IMR-90 (cell line): ENCODE results near the gene TDRD3. TPM values are rescaled to one million over a fixed set of nuclear protein-coding genes. Genes with fewer than 3 reads are reported as not detected.
A peak's percentile ranks its signal among the peaks of the same experiment; 100 is the strongest.

ENCODE experiments used
- ATAC-seq: fragments of 200-7000 bp; cut with Tn5 transposase; 2 replicates; pipeline ENCODE4 v1.9.1; 2020; ENCODE audit warnings: low read depth, mild to moderate bottlenecking, moderate library complexity
- BruUV-seq: library from RNA; stranded (reverse); fragments of 400-500 nt; replicated peaks from 2 replicates; lab custom pipeline; 2021; lab: Mats Ljungman, UMichigan
- CTCF ChIA-PET: fragments of 300-600 bp; formaldehyde crosslinking; extraction: SDS; loops from one replicate; lab custom pipeline; 2021; ENCODE audit warnings: antibody characterized with exemption; lab: Yijun Ruan, JAX
- POLR2A ChIA-PET: fragments of 300-600 bp; sonication (Branson Sonifier 250); formaldehyde crosslinking; loops from one replicate; lab custom pipeline; 2022; ENCODE audit warnings: antibody characterized with exemption; ENCODE audit not compliant: unreplicated experiment; lab: Charles Lee
- DNase-seq: peaks from one replicate; pipeline ENCODE4 v3.0.0; 2013
- H2AFZ ChIP-seq: replicated peaks from 2 replicates; pipeline ENCODE3; 2013; ENCODE audit warnings: low read length, mild to moderate bottlenecking; ENCODE audit not compliant: poor library complexity
- H2AK5ac ChIP-seq: 2 replicates; pipeline ENCODE4 v1.6.1; 2013; ENCODE audit warnings: low read depth, low read length, inconsistent platforms
- H2AK9ac ChIP-seq: replicated peaks from 2 replicates; pipeline ENCODE3; 2013; ENCODE audit warnings: mild to moderate bottlenecking, low read depth, low read length, moderate library complexity; ENCODE audit not compliant: poor library complexity
- H2BK120ac ChIP-seq: 2 replicates; pipeline ENCODE4 v1.6.1; 2013; ENCODE audit warnings: low read depth, low read length, inconsistent platforms
- H2BK15ac ChIP-seq: 3 replicates; pipeline ENCODE4 v1.6.1; 2013; ENCODE audit warnings: low read depth, low read length, inconsistent platforms
- H2BK20ac ChIP-seq: 2 replicates; pipeline ENCODE4 v1.6.1; 2013; ENCODE audit warnings: low read depth, mild to moderate bottlenecking, inconsistent platforms, low read length, moderate library complexity
- H2BK5ac ChIP-seq: 2 replicates; pipeline ENCODE4 v1.6.1; 2013; ENCODE audit warnings: mild to moderate bottlenecking, low read depth, low read length, inconsistent platforms; ENCODE audit not compliant: poor library complexity, severe bottlenecking
- H3K14ac ChIP-seq: replicated peaks from 2 replicates; pipeline ENCODE4 v1.6.1; 2013; ENCODE audit warnings: low read depth, low read length, inconsistent platforms
- H3K18ac ChIP-seq: 2 replicates; pipeline ENCODE4 v1.6.1; 2013; ENCODE audit warnings: low read depth, low read length, control low read depth
- H3K23ac ChIP-seq: 2 replicates; pipeline ENCODE4 v1.6.1; 2013; ENCODE audit warnings: low read depth, low read length, inconsistent platforms
- H3K27ac ChIP-seq: 2 replicates; pipeline ENCODE4 v1.5.1; 2013; ENCODE audit warnings: mild to moderate bottlenecking, control low read depth, low read length; ENCODE audit not compliant: insufficient read depth
- H3K27me3 ChIP-seq: 2 replicates; pipeline ENCODE4 v1.6.1; 2013; ENCODE audit warnings: low read length; ENCODE audit not compliant: control insufficient read depth, insufficient read depth
- H3K36me3 ChIP-seq: 2 replicates; pipeline ENCODE4 v1.6.1; 2013; ENCODE audit warnings: low read length, mixed read lengths; ENCODE audit not compliant: control insufficient read depth, insufficient read depth
- H3K4ac ChIP-seq: 2 replicates; pipeline ENCODE4 v1.6.1; 2013; ENCODE audit warnings: low read depth, low read length, inconsistent platforms
- H3K4me1 ChIP-seq: 2 replicates; pipeline ENCODE4 v1.6.1; 2013; ENCODE audit warnings: low read length, mixed read lengths; ENCODE audit not compliant: control insufficient read depth, insufficient read depth
- H3K4me2 ChIP-seq: 2 replicates; pipeline ENCODE4 v1.6.1; 2013; ENCODE audit warnings: low read depth, mild to moderate bottlenecking, control low read depth, low read length, moderate library complexity
- H3K4me3 ChIP-seq: 2 replicates; pipeline ENCODE4 v1.5.1; 2013; ENCODE audit warnings: low read depth, mild to moderate bottlenecking, control low read depth, low read length, moderate library complexity; ENCODE audit not compliant: insufficient read depth
- H3K56ac ChIP-seq: 2 replicates; pipeline ENCODE4 v1.6.1; 2013; ENCODE audit warnings: low read length, inconsistent platforms; ENCODE audit not compliant: insufficient read depth; ENCODE audit errors: extremely low read depth
- H3K79me1 ChIP-seq, 2 experiments: 2 replicates each; pipeline ENCODE4 v1.6.1; 2013; ENCODE audit warnings: low read length in 2 of 2, inconsistent platforms in 1 of 2, low read depth in 1 of 2
- H3K9ac ChIP-seq: 2 replicates; pipeline ENCODE4 v1.6.1; 2013; ENCODE audit warnings: low read depth, low read length, control low read depth
- H3K9me1 ChIP-seq: 2 replicates; pipeline ENCODE4 v1.6.1; 2013; ENCODE audit warnings: low read length, inconsistent platforms; ENCODE audit not compliant: insufficient read depth
- H3K9me3 ChIP-seq: 2 replicates; pipeline ENCODE4 v1.6.1; 2013; ENCODE audit warnings: low read length; ENCODE audit not compliant: control insufficient read depth, insufficient read depth
- H4K20me1 ChIP-seq: 2 replicates; pipeline ENCODE4 v1.6.1; 2013; ENCODE audit warnings: low read length, inconsistent platforms; ENCODE audit not compliant: insufficient read depth
- H4K5ac ChIP-seq: 2 replicates; pipeline ENCODE4 v1.6.1; 2013; ENCODE audit warnings: mild to moderate bottlenecking, low read depth, low read length, control low read depth
- H4K8ac ChIP-seq, 2 experiments: 2 replicates each; pipeline ENCODE4 v1.6.1; 2013; ENCODE audit warnings: low read depth in 2 of 2, low read length in 2 of 2, control low read depth in 1 of 2, inconsistent platforms in 1 of 2
- H4K91ac ChIP-seq: 2 replicates; pipeline ENCODE4 v1.6.1; 2013; ENCODE audit warnings: low read depth, low read length, inconsistent platforms; ENCODE audit not compliant: insufficient read depth
- CEBPB ChIP-seq: IDR thresholded peaks from 2 replicates; pipeline ENCODE4 v1.6.1; 2012; ENCODE audit warnings: low read depth, low read length, improper control_type of control experiment
- MAFK ChIP-seq: IDR thresholded peaks from 2 replicates; pipeline ENCODE4 v1.6.1; 2012; ENCODE audit warnings: low read depth, low read length, improper control_type of control experiment
- MAZ ChIP-seq: IDR thresholded peaks from 2 replicates; pipeline ENCODE4 v1.6.1; 2012; ENCODE audit warnings: low read depth, mild to moderate bottlenecking, low read length, improper control_type of control experiment, moderate library complexity, borderline replicate concordance
- RAD21 ChIP-seq: IDR thresholded peaks from 2 replicates; pipeline ENCODE4 v1.6.1; 2012; ENCODE audit warnings: low read length, improper control_type of control experiment
- RCOR1 ChIP-seq: IDR thresholded peaks from 2 replicates; pipeline ENCODE4 v1.6.1; 2012; ENCODE audit warnings: mild to moderate bottlenecking, low read length, improper control_type of control experiment; ENCODE audit not compliant: insufficient replicate concordance
- SMC3 ChIP-seq: fragments of 150-350 bp; IDR thresholded peaks from 2 replicates; pipeline ENCODE4 v1.6.1; 2016; ENCODE audit warnings: low read depth, mild to moderate bottlenecking, antibody characterized with exemption, low read length, moderate library complexity
- WGBS, 2 experiments: methylation state at CpG; one replicate each; pipeline versions ENCODE4 v1.1.5 to v1.1.7; 2013; ENCODE audit warnings: missing lambda C conversion rate in 2 of 2; ENCODE audit not compliant: insufficient read length in 1 of 2; ENCODE audit errors: extremely low coverage in 2 of 2; 5-methylcytosine and 5-hydroxymethylcytosine counted together
- dilution Hi-C: fragments of 300-500 bp; cut with HindIII; formaldehyde crosslinking; loops from one replicate; pipeline ENCODE4 v1.14.3; 2018; ENCODE audit warnings: low sequenced_read_pairs; ENCODE audit not compliant: unreplicated experiment
- in situ Hi-C: fragments of 300-500 bp; cut with MboI; formaldehyde crosslinking; loops from 3 replicates; pipeline ENCODE4 v1.14.3; 2019; ENCODE audit warnings: low sequenced_read_pairs, inconsistent platforms, mixed read lengths
- intact Hi-C: fragments of 100-400 bp; cut with micrococcal nuclease; formaldehyde crosslinking; loops from 2 replicates; pipeline ENCODE4 v1.10.0; 2022
- polyA plus RNA-seq, 3 experiments: library from polyadenylated mRNA; depleted of rRNA; stranded (reverse); fragments of >200 nt; gene quantifications; 2 replicates each; pipeline ENCODE4 v1.2.3, GENCODE V29; 2012; ENCODE audit warnings: low replicate concordance in 1 of 3
- total RNA-seq: library from RNA; depleted of rRNA; stranded (reverse); fragments of >200 nt; gene quantifications from 2 replicates; pipeline ENCODE4 v1.2.3, GENCODE V29; 2012
- TF ChIP-seq, protein P1 (sequence below): fragments of 150-350 bp; IDR thresholded peaks from 2 replicates; pipeline ENCODE4 v1.6.1; 2017; ENCODE audit warnings: mild to moderate bottlenecking, antibody characterized with exemption, low read length, low read depth

The TDRD3 gene
- total and polyA plus RNA-seq, 2 of the 4 experiments (the other 2 are of a cell fraction), result 3.9 to 12.0 TPM

DNA sequence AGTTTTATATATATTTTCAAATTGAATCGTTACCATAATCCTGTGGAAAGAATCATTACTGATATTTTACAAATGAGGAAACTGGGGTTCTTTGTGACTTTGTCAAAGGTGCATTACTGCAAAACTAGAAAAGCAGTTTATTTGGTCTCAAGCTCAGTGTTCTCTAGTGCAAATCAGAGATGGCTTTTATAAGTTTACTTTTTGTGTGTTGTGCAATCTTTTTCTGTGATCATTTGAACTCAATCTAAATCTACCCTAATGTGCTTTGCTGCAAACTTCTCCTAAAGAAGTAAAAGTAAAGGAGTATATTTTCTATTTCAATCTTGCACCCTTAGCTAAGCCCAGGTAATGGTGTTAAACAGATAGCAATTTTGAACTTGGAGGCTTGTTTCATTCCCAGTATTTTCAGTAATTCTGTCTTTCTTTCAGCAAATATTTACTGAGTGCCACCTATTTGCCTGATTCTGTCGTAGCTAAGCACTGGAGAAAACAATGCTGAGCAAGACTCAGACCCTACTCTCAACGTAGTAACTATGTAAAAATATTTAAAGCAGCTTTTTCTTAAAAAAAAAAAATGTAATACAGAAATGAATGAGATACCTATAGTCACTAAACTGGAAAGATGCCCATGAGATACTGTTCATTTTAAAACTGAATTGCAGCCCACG, 124.0 kb downstream of the TDRD3 start:
- dilution Hi-C loops, result no loop called here
- no peak overlapping the region for H4K91ac ChIP-seq
- no peak overlapping the region for H4K5ac ChIP-seq
- H3K4ac ChIP-seq, result no peak overlapping the region
- no peak overlapping the region for H3K27ac ChIP-seq
- H2BK15ac ChIP-seq, result no peak overlapping the region
- in situ Hi-C loops, result no loop called here
- no peak overlapping the region for H3K9ac ChIP-seq
- no peak overlapping the region for H2BK5ac ChIP-seq
- no peaks in the 10 kb centered on the region for H3K4me1 ChIP-seq
- H4K8ac ChIP-seq, result no peak overlapping the region
- H3K14ac ChIP-seq, result no peak overlapping the region
- no peak overlapping the region for H3K18ac ChIP-seq
- no peak overlapping the region for H3K4me3 ChIP-seq
- ChIA-PET POLR2A (no interaction called here), CTCF (no interaction called here)
- ATAC-seq (no peak), DNase-seq (no peak)
- no peak overlapping the region for H3K4me2 ChIP-seq
- H2AFZ ChIP-seq, result no peak overlapping the region
- no peaks in the 10 kb centered on the region for H3K79me1 ChIP-seq
- no peak overlapping the region for H2AK5ac ChIP-seq
- no peak overlapping the region for H2BK120ac ChIP-seq
- no CpG with 5 or more reads among the region's 4 CpGs for WGBS, 2 experiments
- TF ChIP-seq MAZ (no peak), SMC3 (no peak), RCOR1 (no peak), CEBPB (peak; percentile 72; the same call in 1 of the 2 replicates), RAD21 (no peak), MAFK (no peak)
- TF ChIP-seq, protein P1, sequence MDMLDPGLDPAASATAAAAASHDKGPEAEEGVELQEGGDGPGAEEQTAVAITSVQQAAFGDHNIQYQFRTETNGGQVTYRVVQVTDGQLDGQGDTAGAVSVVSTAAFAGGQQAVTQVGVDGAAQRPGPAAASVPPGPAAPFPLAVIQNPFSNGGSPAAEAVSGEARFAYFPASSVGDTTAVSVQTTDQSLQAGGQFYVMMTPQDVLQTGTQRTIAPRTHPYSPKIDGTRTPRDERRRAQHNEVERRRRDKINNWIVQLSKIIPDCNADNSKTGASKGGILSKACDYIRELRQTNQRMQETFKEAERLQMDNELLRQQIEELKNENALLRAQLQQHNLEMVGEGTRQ, result no peak
- H3K36me3 ChIP-seq, result 0 out of 2 replicates have a peak, but pooled peaks cover 1% of the 10 kb centered on the region
- no TSS peak for BruUV-seq
- H4K20me1 ChIP-seq, result no peaks in the 10 kb centered on the region
- no peak overlapping the region for H2BK20ac ChIP-seq
- H2AK9ac ChIP-seq, result no peak overlapping the region
- intact Hi-C loops, result no loop called here
- no peak overlapping the region for H3K56ac ChIP-seq
- H3K9me1 ChIP-seq, result no peaks in the 10 kb centered on the region
- H3K9me3 ChIP-seq, result no peaks in the 10 kb centered on the region
- H3K23ac ChIP-seq, result no peak overlapping the region
- no peaks in the 10 kb centered on the region for H3K27me3 ChIP-seq
